H9 (cell line): ENCODE data around the gene SLC35A3. TPM values are rescaled to one million over a fixed set of nuclear protein-coding genes. Genes with fewer than 3 reads are reported as not detected.

Experiments used
- DNase-seq: peaks from one replicate; pipeline ENCODE4 v3.0.0-alpha.2; 2017
- H2AFZ ChIP-seq: one replicate; pipeline ENCODE4 v1.6.1; 2013; ENCODE audit warnings: mild to moderate bottlenecking, low read length, control low read depth, moderate library complexity
- H2AK5ac ChIP-seq: 2 replicates; pipeline ENCODE4 v1.6.1; 2013; ENCODE audit warnings: low read length, control low read depth, mixed read lengths; ENCODE audit not compliant: insufficient read length
- H2BK120ac ChIP-seq: one replicate; pipeline ENCODE4 v1.6.1; 2013; ENCODE audit warnings: low read depth, mild to moderate bottlenecking, low read length, control low read depth, inconsistent platforms; ENCODE audit not compliant: poor library complexity, severe bottlenecking
- H2BK12ac ChIP-seq: 2 replicates; pipeline ENCODE4 v1.6.1; 2013; ENCODE audit warnings: low read length, control low read depth, mixed read lengths, low read depth; ENCODE audit not compliant: insufficient read length
- H2BK15ac ChIP-seq: 2 replicates; pipeline ENCODE4 v1.6.1; 2013; ENCODE audit warnings: low read depth, low read length, control low read depth
- H2BK20ac ChIP-seq: one replicate; pipeline ENCODE4 v1.6.1; 2013; ENCODE audit warnings: low read depth, mild to moderate bottlenecking, low read length, control low read depth, inconsistent platforms; ENCODE audit not compliant: poor library complexity, severe bottlenecking
- H2BK5ac ChIP-seq: 2 replicates; pipeline ENCODE4 v1.6.1; 2013; ENCODE audit warnings: low read length, control low read depth, mixed read lengths; ENCODE audit not compliant: insufficient read length
- H3K14ac ChIP-seq: 2 replicates; pipeline ENCODE4 v1.6.1; 2013; ENCODE audit warnings: low read length, control low read depth; ENCODE audit not compliant: insufficient read depth
- H3K18ac ChIP-seq: 2 replicates; pipeline ENCODE4 v1.6.1; 2013; ENCODE audit warnings: low read depth, mild to moderate bottlenecking, mixed read lengths, low read length, control low read depth; ENCODE audit not compliant: insufficient read length
- H3K23ac ChIP-seq: 2 replicates; pipeline ENCODE4 v1.6.1; 2013; ENCODE audit warnings: low read length, control low read depth, mixed read lengths, low read depth; ENCODE audit not compliant: insufficient read length
- H3K23me2 ChIP-seq: 2 replicates; pipeline ENCODE4 v1.6.1; 2013; ENCODE audit warnings: low read depth, mild to moderate bottlenecking, mixed read lengths, low read length, control low read depth; ENCODE audit not compliant: insufficient read length, poor library complexity, severe bottlenecking
- H3K27ac ChIP-seq: 2 replicates; pipeline ENCODE4 v1.5.1; 2013; ENCODE audit warnings: low read length, control low read depth, mixed read lengths, low read depth; ENCODE audit not compliant: insufficient read length
- H3K27me3 ChIP-seq: 2 replicates; pipeline ENCODE4 v1.6.1; 2013; ENCODE audit warnings: low read length, control low read depth, inconsistent platforms; ENCODE audit not compliant: insufficient read depth
- H3K4ac ChIP-seq: 2 replicates; pipeline ENCODE4 v1.6.1; 2013; ENCODE audit warnings: low read depth, mild to moderate bottlenecking, control low read depth, inconsistent platforms, low read length, moderate library complexity
- H3K4me1 ChIP-seq: 2 replicates; pipeline ENCODE4 v1.6.1; 2013; ENCODE audit warnings: low read length, control low read depth, inconsistent platforms; ENCODE audit not compliant: insufficient read depth
- H3K4me2 ChIP-seq: 2 replicates; pipeline ENCODE4 v1.6.1; 2013; ENCODE audit warnings: low read length, control low read depth, mixed read lengths; ENCODE audit not compliant: insufficient read length, insufficient read depth
- H3K56ac ChIP-seq: 2 replicates; pipeline ENCODE4 v1.6.1; 2013; ENCODE audit warnings: low read depth, mild to moderate bottlenecking, mixed read lengths, low read length, control low read depth; ENCODE audit not compliant: insufficient read length
- H3K79me1 ChIP-seq: 2 replicates; pipeline ENCODE4 v1.6.1; 2013; ENCODE audit warnings: low read depth, mild to moderate bottlenecking, moderate library complexity, low read length, control low read depth, inconsistent platforms; ENCODE audit not compliant: insufficient read depth, poor library complexity, severe bottlenecking
- H3K79me2 ChIP-seq: 2 replicates; pipeline ENCODE4 v1.6.1; 2013; ENCODE audit warnings: low read length, control low read depth, inconsistent platforms; ENCODE audit not compliant: insufficient read depth
- H3K9ac ChIP-seq: 2 replicates; pipeline ENCODE4 v1.6.1; 2013; ENCODE audit warnings: low read length, control low read depth, mixed read lengths; ENCODE audit not compliant: insufficient read length; ENCODE audit errors: extremely low read depth
- H3K9me3 ChIP-seq: one replicate; pipeline ENCODE4 v1.6.1; 2013; ENCODE audit warnings: low read depth, low read length, inconsistent platforms; ENCODE audit not compliant: control insufficient read depth
- H3T11ph ChIP-seq: one replicate; pipeline ENCODE4 v1.6.1; 2013; ENCODE audit warnings: mild to moderate bottlenecking, low read length, control low read depth, inconsistent platforms
- H4K20me1 ChIP-seq: one replicate; pipeline ENCODE4 v1.6.1; 2013; ENCODE audit not compliant: control insufficient read depth, insufficient read length, insufficient read depth
- H4K5ac ChIP-seq: 2 replicates; pipeline ENCODE4 v1.6.1; 2013; ENCODE audit warnings: low read depth, mild to moderate bottlenecking, mixed read lengths, low read length, control low read depth; ENCODE audit not compliant: insufficient read length
- H4K8ac ChIP-seq: replicated peaks from 2 replicates; pipeline ENCODE4 v1.6.1; 2013; ENCODE audit warnings: low read length, control low read depth, mixed read lengths, low read depth; ENCODE audit not compliant: insufficient read length
- H4K91ac ChIP-seq: 2 replicates; pipeline ENCODE4 v1.6.1; 2013; ENCODE audit warnings: low read depth, mild to moderate bottlenecking, moderate library complexity, mixed read lengths, low read length, control low read depth; ENCODE audit not compliant: insufficient read length
- H3K27ac Mint-ChIP-seq, 3 experiments: 2 replicates in 2 of 3; 3 replicates in 1 of 3; pipeline ENCODE4 v1.8.0; 2020 to 2021; ENCODE audit warnings: mixed read lengths in 3 of 3, mild to moderate bottlenecking in 1 of 3, moderate library complexity in 1 of 3
- H3K27me3 Mint-ChIP-seq: 2 replicates; pipeline ENCODE4 v1.8.0; 2021; ENCODE audit warnings: low read depth, mild to moderate bottlenecking, moderate library complexity, mixed read lengths
- H3K36me3 Mint-ChIP-seq, 3 experiments: 2 replicates in 2 of 3; 3 replicates in 1 of 3; pipeline ENCODE4 v1.8.0; 2020 to 2021; ENCODE audit warnings: low read depth in 3 of 3, mixed read lengths in 3 of 3; ENCODE audit not compliant: insufficient read depth in 1 of 3
- H3K4me1 Mint-ChIP-seq, 2 experiments: 2 replicates each; pipeline ENCODE4 v1.8.0; 2020; ENCODE audit warnings: mixed read lengths in 2 of 2
- H3K4me3 Mint-ChIP-seq, 2 experiments: 2 replicates in 1 of 2; 3 replicates in 1 of 2; pipeline ENCODE4 v1.8.0; 2020 to 2021; ENCODE audit warnings: mild to moderate bottlenecking in 2 of 2, mixed read lengths in 2 of 2, moderate library complexity in 1 of 2
- H3K9me3 Mint-ChIP-seq, 2 experiments: 2 replicates in 1 of 2; 3 replicates in 1 of 2; pipeline ENCODE4 v1.8.0; 2020; ENCODE audit warnings: mild to moderate bottlenecking in 2 of 2, mixed read lengths in 2 of 2, moderate library complexity in 1 of 2
- CTCF ChIP-seq: fragments of 200-600 bp; sonication (generic); conservative IDR thresholded peaks from 3 replicates; pipeline ENCODE4 v1.8.0; 2021; ENCODE audit warnings: antibody characterized with exemption, mild to moderate bottlenecking
- WGBS: extraction: QIAGEN DNeasy Blood & Tissue Kit; methylation state at CpG from one replicate; pipeline ENCODE4 v1.1.7; 2013; ENCODE audit warnings: missing lambda C conversion rate, low lambda C conversion rate, mixed read lengths; ENCODE audit not compliant: insufficient read length; ENCODE audit errors: extremely low coverage; 5-methylcytosine and 5-hydroxymethylcytosine counted together
- total RNA-seq: library from RNA; stranded (reverse); gene quantifications from 2 replicates; pipeline ENCODE4 v1.2.1, GENCODE V29; 2021

Gene SLC35A3
- total RNA-seq, 1 experiment from 2014 or later, result 15.1 TPM

GRCh38 chr1:100027212-100027611 is 57.4 kb downstream of the SLC35A3 start:
- no peak overlapping the region for H2BK15ac ChIP-seq
- H3K9ac ChIP-seq, result no peak overlapping the region
- H4K20me1 ChIP-seq, result no peaks in the 10 kb centered on the region
- no peak overlapping the region for H3T11ph ChIP-seq
- H3K4ac ChIP-seq, result no peak overlapping the region
- H3K36me3 Mint-ChIP-seq, result no peaks in the 10 kb centered on the region; a peak in 1 of 7 replicates
- H2BK5ac ChIP-seq, result no peak overlapping the region
- no peak overlapping the region for H3K4me2 ChIP-seq
- H3K4me1 ChIP-seq, result 0 out of 2 replicates have a peak, but pooled peaks cover 2% of the 10 kb centered on the region
- H3K18ac ChIP-seq, result no peak overlapping the region
- no peak overlapping the region for H3K27ac ChIP-seq
- no peak overlapping the region for H4K8ac ChIP-seq
- H3K79me2 ChIP-seq, result no peaks in the 10 kb centered on the region
- no peak overlapping the region for H3K23ac ChIP-seq
- H3K27ac Mint-ChIP-seq, result peak overlapping the region in 1 of 3 experiments; percentile 7; a peak in 1 of 7 replicates
- H3K23me2 ChIP-seq, result no peaks in the 10 kb centered on the region
- no peaks in the 10 kb centered on the region for H3K27me3 Mint-ChIP-seq
- no peak overlapping the region for H2BK120ac ChIP-seq
- no peaks in the 10 kb centered on the region for H3K9me3 Mint-ChIP-seq
- H3K4me1 Mint-ChIP-seq, result peaks cover 10 to 11% of the 10 kb centered on the region in 2 experiments
- H3K27me3 ChIP-seq, result no peaks in the 10 kb centered on the region
- no peak overlapping the region for H2BK20ac ChIP-seq
- H4K91ac ChIP-seq, result no peak overlapping the region
- no peak overlapping the region for H2AK5ac ChIP-seq
- no CpG with 5 or more reads among the region's 1 CpG for WGBS
- no peak overlapping the region for H2AFZ ChIP-seq
- no peaks in the 10 kb centered on the region for H3K9me3 ChIP-seq
- no peak overlapping the region for H3K14ac ChIP-seq
- no peak overlapping the region for H2BK12ac ChIP-seq
- DNase-seq, result no peak
- no peaks in the 10 kb centered on the region for H3K79me1 ChIP-seq
- no peak overlapping the region for H3K4me3 Mint-ChIP-seq
- no peak overlapping the region for H4K5ac ChIP-seq
- TF ChIP-seq CTCF, result no peak
- no peak overlapping the region for H3K56ac ChIP-seq
